ENCODE data around the gene AP5S1.

The AP5S1 gene

GRCh38 chr20:3802524-3803239, 17.7 kb upstream of the AP5S1 start:
- no peak for DNase-seq (ENCODE audit: low spot score)
- in situ Hi-C loops (cut with MboI; ENCODE audit: low pct_unique_long_range_greater_than_20kb, low sequenced_read_pairs, unreplicated experiment) = no loop called here
- TF ChIP-seq, protein P1, sequence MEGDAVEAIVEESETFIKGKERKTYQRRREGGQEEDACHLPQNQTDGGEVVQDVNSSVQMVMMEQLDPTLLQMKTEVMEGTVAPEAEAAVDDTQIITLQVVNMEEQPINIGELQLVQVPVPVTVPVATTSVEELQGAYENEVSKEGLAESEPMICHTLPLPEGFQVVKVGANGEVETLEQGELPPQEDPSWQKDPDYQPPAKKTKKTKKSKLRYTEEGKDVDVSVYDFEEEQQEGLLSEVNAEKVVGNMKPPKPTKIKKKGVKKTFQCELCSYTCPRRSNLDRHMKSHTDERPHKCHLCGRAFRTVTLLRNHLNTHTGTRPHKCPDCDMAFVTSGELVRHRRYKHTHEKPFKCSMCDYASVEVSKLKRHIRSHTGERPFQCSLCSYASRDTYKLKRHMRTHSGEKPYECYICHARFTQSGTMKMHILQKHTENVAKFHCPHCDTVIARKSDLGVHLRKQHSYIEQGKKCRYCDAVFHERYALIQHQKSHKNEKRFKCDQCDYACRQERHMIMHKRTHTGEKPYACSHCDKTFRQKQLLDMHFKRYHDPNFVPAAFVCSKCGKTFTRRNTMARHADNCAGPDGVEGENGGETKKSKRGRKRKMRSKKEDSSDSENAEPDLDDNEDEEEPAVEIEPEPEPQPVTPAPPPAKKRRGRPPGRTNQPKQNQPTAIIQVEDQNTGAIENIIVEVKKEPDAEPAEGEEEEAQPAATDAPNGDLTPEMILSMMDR (IDR thresholded peaks at IDR 0.05; ENCODE audit: extremely low read depth, insufficient read depth, missing control alignments) = no peak

GRCh38 chr20:3803289-3803688, 17.1 kb upstream of the AP5S1 start:
- TF ChIP-seq, protein P1 (IDR thresholded peaks at IDR 0.05; ENCODE audit: extremely low read depth, insufficient read depth, missing control alignments) = no peak
- DNase-seq (ENCODE audit: low spot score) = no peak
- in situ Hi-C loops (cut with MboI; ENCODE audit: low pct_unique_long_range_greater_than_20kb, low sequenced_read_pairs, unreplicated experiment) = no loop called here

DNA sequence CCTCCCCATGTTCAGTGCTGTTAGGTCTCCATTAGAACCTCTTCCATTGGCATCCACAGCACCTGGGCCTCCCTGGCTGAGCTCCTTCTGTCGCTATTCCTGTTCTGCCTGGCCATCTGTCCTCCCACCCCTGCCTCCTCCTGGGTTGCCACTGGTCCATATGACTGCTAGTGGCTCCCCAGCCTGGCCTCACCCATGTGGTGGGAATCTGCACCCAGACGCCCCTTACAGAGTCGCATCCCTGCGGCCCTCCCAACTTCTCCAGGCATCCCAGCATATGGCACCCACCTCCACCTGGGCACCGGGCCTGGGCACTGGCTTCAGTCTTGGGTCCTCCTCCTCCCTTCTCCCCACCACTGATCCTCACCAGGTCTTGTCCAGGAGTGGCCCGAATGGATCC, 16.5 kb upstream of the AP5S1 start:
- in situ Hi-C loops (cut with MboI; ENCODE audit: low pct_unique_long_range_greater_than_20kb, low sequenced_read_pairs, unreplicated experiment) = no loop called here
- no peak for DNase-seq (ENCODE audit: low spot score)
- TF ChIP-seq, protein P1 (IDR thresholded peaks at IDR 0.05; ENCODE audit: extremely low read depth, insufficient read depth, missing control alignments) = no peak

DNA sequence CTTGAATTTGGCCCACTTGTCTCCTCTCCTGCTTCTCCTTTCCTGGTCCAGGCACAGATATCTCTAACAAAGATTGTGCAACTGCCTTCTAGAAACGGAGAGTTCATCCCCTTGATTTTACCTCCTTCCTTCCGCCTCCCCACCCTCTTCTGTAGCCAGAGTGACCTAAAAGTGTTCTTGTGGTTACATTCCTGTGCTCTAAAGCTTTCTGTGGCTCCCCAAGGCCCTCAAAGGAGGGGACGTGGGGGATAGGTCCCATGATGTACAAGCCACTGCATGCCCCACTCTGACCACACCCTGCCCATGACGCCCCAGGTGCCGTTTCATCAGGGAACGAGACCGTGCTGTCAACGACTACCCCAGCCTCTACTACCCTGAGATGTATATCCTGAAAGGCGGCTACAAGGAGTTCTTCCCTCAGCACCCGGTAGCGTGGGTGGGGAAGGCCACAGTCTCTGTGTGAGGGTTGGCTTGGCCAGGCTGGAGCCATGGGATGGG, 16.0 kb upstream of the AP5S1 start:
- TF ChIP-seq, protein P1 (IDR thresholded peaks at IDR 0.05; ENCODE audit: extremely low read depth, insufficient read depth, missing control alignments) = no peak
- in situ Hi-C loops (cut with MboI; ENCODE audit: low pct_unique_long_range_greater_than_20kb, low sequenced_read_pairs, unreplicated experiment) = no loop called here
- DNase-seq (ENCODE audit: low spot score) = no peak

DNA sequence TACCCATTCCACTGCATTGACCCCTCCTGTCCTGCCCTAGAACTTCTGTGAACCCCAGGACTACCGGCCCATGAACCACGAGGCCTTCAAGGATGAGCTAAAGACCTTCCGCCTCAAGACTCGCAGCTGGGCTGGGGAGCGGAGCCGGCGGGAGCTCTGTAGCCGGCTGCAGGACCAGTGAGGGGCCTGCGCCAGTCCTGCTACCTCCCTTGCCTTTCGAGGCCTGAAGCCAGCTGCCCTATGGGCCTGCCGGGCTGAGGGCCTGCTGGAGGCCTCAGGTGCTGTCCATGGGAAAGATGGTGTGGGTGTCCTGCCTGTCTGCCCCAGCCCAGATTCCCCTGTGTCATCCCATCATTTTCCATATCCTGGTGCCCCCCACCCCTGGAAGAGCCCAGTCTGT, 15.6 kb upstream of the AP5S1 start:
- TF ChIP-seq, protein P1 (IDR thresholded peaks at IDR 0.05; ENCODE audit: extremely low read depth, insufficient read depth, missing control alignments) = no peak
- in situ Hi-C loops (cut with MboI; ENCODE audit: low pct_unique_long_range_greater_than_20kb, low sequenced_read_pairs, unreplicated experiment) = no loop called here
- no peak for DNase-seq (ENCODE audit: low spot score)

DNA sequence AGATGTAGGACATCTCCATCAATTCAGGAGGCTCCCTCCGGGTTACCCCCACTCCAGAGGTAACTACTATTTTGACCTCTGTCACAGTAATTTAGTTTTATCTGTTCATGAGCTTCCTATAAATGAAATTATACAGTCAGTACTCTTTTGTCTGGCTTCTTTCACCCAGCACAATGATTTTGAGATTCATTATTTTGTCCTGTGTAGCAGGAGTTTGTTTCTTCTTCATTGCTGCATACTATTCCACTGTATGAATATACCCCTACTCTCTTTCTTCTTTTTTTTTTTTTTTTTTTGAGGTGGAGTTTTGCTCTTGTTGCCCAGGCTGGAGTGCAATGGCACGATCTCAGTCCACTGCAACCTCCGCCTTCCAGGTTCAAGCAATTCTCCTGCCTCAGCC, 11.8 kb upstream of the AP5S1 start:
- in situ Hi-C loops (cut with MboI; ENCODE audit: low pct_unique_long_range_greater_than_20kb, low sequenced_read_pairs, unreplicated experiment) = no loop called here
- TF ChIP-seq, protein P1 (IDR thresholded peaks at IDR 0.05; ENCODE audit: extremely low read depth, insufficient read depth, missing control alignments) = no peak
- DNase-seq (ENCODE audit: low spot score) = no peak

Data from GM13977 (cell line).